B cell (primary cell): ENCODE data around the gene C10orf62. TPM values are rescaled to one million over a fixed set of nuclear protein-coding genes. Genes with fewer than 3 reads are reported as not detected.
A peak's percentile ranks its signal among the peaks of the same experiment; 100 is the strongest.

ENCODE experiments used
- ATAC-seq: fragments of 200-7000 bp; cut with Tn5 transposase; one replicate; pipeline ENCODE4 v1.10.0; 2021; ENCODE audit warnings: low read depth, mild to moderate bottlenecking, moderate number of reproducible peaks, moderate library complexity
- CTCF ChIA-PET: fragments of 350-600 bp; sonication (Branson Sonifier 250); formaldehyde crosslinking; loops from one replicate; lab custom pipeline; 2021; ENCODE audit warnings: antibody characterized with exemption, inconsistent platforms; lab: Charles Lee
- POLR2A ChIA-PET: fragments of 350-600 bp; sonication (Branson Sonifier 250); formaldehyde crosslinking; loops from one replicate; lab custom pipeline; 2021; ENCODE audit warnings: antibody characterized with exemption; lab: Charles Lee
- DNase-seq: peaks from one replicate; pipeline ENCODE4 v3.0.0; 2013
- H2AFZ ChIP-seq: 2 replicates; pipeline ENCODE4 v1.6.1; 2012; ENCODE audit warnings: mild to moderate bottlenecking, low read depth, low read length; ENCODE audit not compliant: insufficient read depth, poor library complexity, severe bottlenecking
- H3K27ac ChIP-seq, 2 donors: 1 replicate in 1 of 2; 2 replicates in 1 of 2; pipeline ENCODE4 v1.5.1; 2012 to 2013; ENCODE audit warnings: low read length in 2 of 2, mild to moderate bottlenecking in 2 of 2, moderate library complexity in 1 of 2
- H3K27me3 ChIP-seq, 4 experiments: fragments of 200-600 bp in 1 of 4; sonication (generic) in 1 of 4; replicated peaks in 1 of 4; 1 replicate in 2 of 4; 2 replicates in 2 of 4; pipeline versions ENCODE4 v1.6.1 to v1.7.0; 2013 to 2016; ENCODE audit warnings: low read length in 3 of 4, mild to moderate bottlenecking in 2 of 4, mixed read lengths in 1 of 4, moderate library complexity in 1 of 4; ENCODE audit not compliant: insufficient read depth in 4 of 4, control insufficient read depth in 3 of 4; ENCODE audit errors: control extremely low read depth in 1 of 4
- H3K36me3 ChIP-seq, 2 experiments: replicated peaks in 1 of 2; 1 replicate in 1 of 2; 2 replicates in 1 of 2; pipeline versions ENCODE4 v1.6.1 to v1.7.1; 2013; ENCODE audit warnings: low read length in 1 of 2; ENCODE audit not compliant: insufficient read depth in 2 of 2, control insufficient read depth in 1 of 2; ENCODE audit errors: control extremely low read depth in 1 of 2, extremely low read depth in 1 of 2
- H3K4me1 ChIP-seq, 2 donors: fragments of 200-600 bp in 1 of 2; sonication (generic) in 1 of 2; 1 replicate in 1 of 2; 2 replicates in 1 of 2; pipeline versions ENCODE4 v1.5.1 to v1.6.1; 2013 to 2017; ENCODE audit warnings: low read length in 2 of 2; ENCODE audit not compliant: control insufficient read depth in 2 of 2, insufficient read depth in 2 of 2
- H3K4me2 ChIP-seq: replicated peaks from 2 replicates; pipeline ENCODE3; 2012; ENCODE audit warnings: mild to moderate bottlenecking, low read depth, low read length; ENCODE audit not compliant: poor library complexity, severe bottlenecking
- H3K4me3 ChIP-seq, 5 experiments: fragments of 200-600 bp in 1 of 5; sonication (generic) in 1 of 5; 1 replicate in 3 of 5; 2 replicates in 2 of 5; pipeline versions ENCODE4 v1.5.1 to v1.7.0; 2011 to 2016; ENCODE audit warnings: low read length in 4 of 5, mild to moderate bottlenecking in 4 of 5, low read depth in 2 of 5, control low read depth in 1 of 5, moderate library complexity in 1 of 5; ENCODE audit not compliant: insufficient read depth in 1 of 5; ENCODE audit errors: control extremely low read depth in 1 of 5, extremely low read depth in 1 of 5
- H3K79me2 ChIP-seq: fragments of 200-600 bp; sonication (generic); one replicate; pipeline ENCODE4 v1.6.0; 2016; ENCODE audit warnings: low read length; ENCODE audit not compliant: control insufficient read depth, insufficient read depth
- H3K9ac ChIP-seq: fragments of 200-600 bp; sonication (generic); 2 replicates; pipeline ENCODE4 v1.6.1; 2017; ENCODE audit warnings: mild to moderate bottlenecking, low read length, moderate library complexity
- H3K9me3 ChIP-seq, 3 donors: one replicate each; pipeline versions ENCODE4 v1.6.1 to v1.7.1; 2013; ENCODE audit warnings: low read length in 2 of 3; ENCODE audit not compliant: control insufficient read depth in 2 of 3, insufficient read depth in 1 of 3; ENCODE audit errors: control extremely low read depth in 1 of 3
- H4K20me1 ChIP-seq: 2 replicates; pipeline ENCODE4 v1.6.0; 2012; ENCODE audit warnings: mild to moderate bottlenecking, low read length; ENCODE audit not compliant: insufficient read depth, control insufficient read depth, poor library complexity, severe bottlenecking
- H3K27ac Mint-ChIP-seq: one replicate; pipeline ENCODE4 v1.8.0; 2021; ENCODE audit warnings: mixed read lengths
- H3K27me3 Mint-ChIP-seq: one replicate; pipeline ENCODE4 v1.8.0; 2021; ENCODE audit warnings: mixed read lengths
- H3K4me1 Mint-ChIP-seq: one replicate; pipeline ENCODE4 v1.8.0; 2021; ENCODE audit warnings: mixed read lengths
- H3K4me3 Mint-ChIP-seq: one replicate; pipeline ENCODE4 v1.8.0; 2021; ENCODE audit warnings: mixed read lengths
- H3K9me3 Mint-ChIP-seq: one replicate; pipeline ENCODE4 v1.8.0; 2022; ENCODE audit warnings: mixed read lengths; ENCODE audit not compliant: insufficient read depth
- CTCF ChIP-seq: fragments of 200-600 bp; IDR thresholded peaks from one replicate; pipeline ENCODE4 v1.8.0; 2022; ENCODE audit warnings: antibody characterized with exemption, mild to moderate bottlenecking
- EZH2 ChIP-seq: IDR thresholded peaks from 2 replicates; pipeline ENCODE4 v1.6.1; 2012; ENCODE audit warnings: borderline replicate concordance, low read depth, mild to moderate bottlenecking, moderate library complexity, low read length; ENCODE audit not compliant: insufficient read depth, poor library complexity, severe bottlenecking
- WGBS: methylation state at CpG from one replicate; pipeline ENCODE4 v1.1.5; 2013; ENCODE audit warnings: missing lambda C conversion rate; ENCODE audit not compliant: insufficient coverage; 5-methylcytosine and 5-hydroxymethylcytosine counted together
- intact Hi-C: fragments of 100-400 bp; cut with micrococcal nuclease; formaldehyde crosslinking; loops from one replicate; pipeline ENCODE4 v1.10.0; 2022
- polyA plus RNA-seq: library from polyadenylated mRNA; depleted of rRNA; stranded (reverse); fragments of >200 nt; gene quantifications from 2 replicates; pipeline ENCODE4 v1.2.3, GENCODE V29; 2012
- total RNA-seq, 2 donors: library from RNA; stranded (reverse); fragments of 120-200 nt in 1 of 2; gene quantifications; 1 replicate in 1 of 2; 2 replicates in 1 of 2; pipeline versions ENCODE4 v1.2.3 to v1.2.4, GENCODE V29; 2013 to 2022

The C10orf62 gene
- total and polyA plus RNA-seq, 2 donors (not counting 1 experiment from before 2014, with no cell fraction given) = not detected

- Mint-ChIP-seq H3K4me1 (peaks cover 13% of the 10 kb centered on the region), H3K9me3 (no peaks in the 10 kb centered on the region), H3K27me3 (no peaks in the 10 kb centered on the region), H3K27ac (no peak overlapping the region), H3K4me3 (no peak overlapping the region)
- intact Hi-C loops = no loop called here
- Histone ChIP-seq H3K4me3 (no peak overlapping the region), H3K9ac (no peak overlapping the region), H3K79me2 (no peaks in the 10 kb centered on the region), H3K36me3 (no peaks in the 10 kb centered on the region), H3K27ac (no peak overlapping the region), H3K4me2 (no peak overlapping the region), H3K4me1 (peaks cover 0 to 11% of the 10 kb centered on the region in 2 donors), H4K20me1 (no peaks in the 10 kb centered on the region), H3K9me3 (no peaks in the 10 kb centered on the region), H3K27me3 (peaks cover 0 to 6% (median 0%) of the 10 kb centered on the region in 4 experiments), H2AFZ (no peak overlapping the region)
- ATAC-seq (no peak), DNase-seq (no peak)
- CTCF ChIA-PET = no interaction called here
- POLR2A ChIA-PET = no interaction called here
- TF ChIP-seq EZH2 = no peak
- TF ChIP-seq CTCF = no peak
Observed at GRCh38 chr10:97631098-97631497, 41.6 kb downstream of the C10orf62 start.

- Histone ChIP-seq H3K9ac (peak within 1 kb of the TSS; percentile 78), H3K27me3 (peaks cover 0 to 6% (median 0%) of the 10 kb centered on the region in 4 experiments), H2AFZ (peak within 1 kb of the TSS; percentile 100), H4K20me1 (no peaks in the 10 kb centered on the region), H3K4me1 (peaks cover 0 to 11% of the 10 kb centered on the region in 2 donors), H3K4me3 (peak within 1 kb of the TSS; percentile 34 to 87 (median 63)), H3K36me3 (no peaks in the 10 kb centered on the region), H3K4me2 (peak within 1 kb of the TSS; percentile 96), H3K79me2 (no peaks in the 10 kb centered on the region), H3K9me3 (no peaks in the 10 kb centered on the region), H3K27ac (peak within 1 kb of the TSS in 1 of 2 donors; percentile 11)
- peaks cover 13% of the 10 kb centered on the region for H3K4me1 Mint-ChIP-seq
- no peaks in the 10 kb centered on the region for H3K9me3 Mint-ChIP-seq
- ChIA-PET POLR2A (no interaction called here), CTCF (no interaction called here)
- no peak for TF ChIP-seq CTCF
- no peak for TF ChIP-seq EZH2
- H3K27ac Mint-ChIP-seq = peak within 1 kb of the TSS; percentile 76
- peak within 1 kb of the TSS; percentile 94 for H3K4me3 Mint-ChIP-seq
- no peaks in the 10 kb centered on the region for H3K27me3 Mint-ChIP-seq
- peak; percentile 99 for ATAC-seq
- WGBS = 6% methylated on average over 62 of the region's 62 CpGs
- intact Hi-C loops = loop anchor here (1.0 to 2.0 kb wide), 5 partner anchors 8 to 188 kb away; partner anchors contain the start of genes AVPI1, MMS19, UBTD1 and ZFYVE27
- DNase-seq = peak; percentile 93
Observed at GRCh38 chr10:97632949-97633884, 43.7 kb downstream of the C10orf62 start, which contains the start of gene MORN4. Gene MORN4, minus strand, starts transcription at chr10:97633500. Its CDS starts 13,847 bp downstream, at chr10:97619653.
